ENCODE measurements around the gene TOMM40. TPM values are rescaled to one million over a fixed set of nuclear protein-coding genes. Genes with fewer than 3 reads are reported as not detected.

TOMM40 gene
- total and polyA plus RNA-seq, 2 of the 13 experiments (the other 11 are each of a cell fraction or from before 2014, with no cell fraction given) = 72.0 to 110 TPM

DNA sequence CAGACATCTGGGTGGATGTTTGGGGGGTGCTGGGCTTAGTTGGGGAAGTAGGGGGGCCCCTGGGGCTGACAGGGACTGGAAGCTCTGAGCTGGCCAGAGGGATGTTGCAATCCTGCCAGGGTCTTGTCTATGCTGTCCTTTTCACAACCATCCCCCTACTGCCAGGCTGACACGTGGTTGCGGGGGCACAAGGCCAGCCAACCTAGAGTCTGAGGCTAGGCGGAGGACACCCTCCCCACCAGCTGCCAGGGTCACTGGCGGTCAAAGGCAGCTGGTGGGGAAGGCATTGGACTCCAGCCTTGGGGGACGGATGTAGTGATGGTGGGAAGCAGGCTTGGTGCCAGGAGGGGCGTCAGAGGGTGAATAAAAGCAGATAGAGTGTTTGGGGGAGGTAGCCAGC lies 21.8 kb downstream of the TOMM40 start (continued):
- TF ChIP-seq MAZ (IDR thresholded peaks at IDR 0.05; ENCODE audit: borderline replicate concordance, low read depth, low read length) = no peak
- peak; percentile 47; the same call in 1 of the 2 replicates for TF ChIP-seq MAZ (CRISPR knock-in tag; IDR thresholded peaks at IDR 0.05; ENCODE audit: low read depth)
- TF ChIP-seq, protein P1, sequence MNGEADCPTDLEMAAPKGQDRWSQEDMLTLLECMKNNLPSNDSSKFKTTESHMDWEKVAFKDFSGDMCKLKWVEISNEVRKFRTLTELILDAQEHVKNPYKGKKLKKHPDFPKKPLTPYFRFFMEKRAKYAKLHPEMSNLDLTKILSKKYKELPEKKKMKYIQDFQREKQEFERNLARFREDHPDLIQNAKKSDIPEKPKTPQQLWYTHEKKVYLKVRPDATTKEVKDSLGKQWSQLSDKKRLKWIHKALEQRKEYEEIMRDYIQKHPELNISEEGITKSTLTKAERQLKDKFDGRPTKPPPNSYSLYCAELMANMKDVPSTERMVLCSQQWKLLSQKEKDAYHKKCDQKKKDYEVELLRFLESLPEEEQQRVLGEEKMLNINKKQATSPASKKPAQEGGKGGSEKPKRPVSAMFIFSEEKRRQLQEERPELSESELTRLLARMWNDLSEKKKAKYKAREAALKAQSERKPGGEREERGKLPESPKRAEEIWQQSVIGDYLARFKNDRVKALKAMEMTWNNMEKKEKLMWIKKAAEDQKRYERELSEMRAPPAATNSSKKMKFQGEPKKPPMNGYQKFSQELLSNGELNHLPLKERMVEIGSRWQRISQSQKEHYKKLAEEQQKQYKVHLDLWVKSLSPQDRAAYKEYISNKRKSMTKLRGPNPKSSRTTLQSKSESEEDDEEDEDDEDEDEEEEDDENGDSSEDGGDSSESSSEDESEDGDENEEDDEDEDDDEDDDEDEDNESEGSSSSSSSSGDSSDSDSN (CRISPR knock-in tag; IDR thresholded peaks at IDR 0.05) = peak; percentile 31; the same call in 1 of the 2 replicates
- TF ChIP-seq PLSCR1 (CRISPR knock-in tag; IDR thresholded peaks at IDR 0.05; ENCODE audit: borderline replicate concordance) = no peak
- 0 out of 2 replicates have a peak, but pooled peaks have one; percentile 26 for TF ChIP-seq HOMEZ (CRISPR knock-in tag; IDR thresholded peaks at IDR 0.05; ENCODE audit: low read depth)
- no peak for TF ChIP-seq ZNF775 (CRISPR knock-in tag; IDR thresholded peaks at IDR 0.05; ENCODE audit: borderline replicate concordance)
- no peak for TF ChIP-seq SAFB2 (CRISPR knock-in tag; IDR thresholded peaks at IDR 0.05; ENCODE audit: borderline replicate concordance, low read depth)
- TF ChIP-seq, protein P2, sequence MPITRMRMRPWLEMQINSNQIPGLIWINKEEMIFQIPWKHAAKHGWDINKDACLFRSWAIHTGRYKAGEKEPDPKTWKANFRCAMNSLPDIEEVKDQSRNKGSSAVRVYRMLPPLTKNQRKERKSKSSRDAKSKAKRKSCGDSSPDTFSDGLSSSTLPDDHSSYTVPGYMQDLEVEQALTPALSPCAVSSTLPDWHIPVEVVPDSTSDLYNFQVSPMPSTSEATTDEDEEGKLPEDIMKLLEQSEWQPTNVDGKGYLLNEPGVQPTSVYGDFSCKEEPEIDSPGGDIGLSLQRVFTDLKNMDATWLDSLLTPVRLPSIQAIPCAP (CRISPR knock-in tag; IDR thresholded peaks at IDR 0.05; ENCODE audit: low read depth) = no peak
- TF ChIP-seq MAFK (conservative IDR thresholded peaks at IDR 0.05 in 1 of 2, IDR thresholded peaks at IDR 0.05 in 1 of 2; ENCODE audit: low read length in 2 of 2) = no peak
- TF ChIP-seq, protein P3, sequence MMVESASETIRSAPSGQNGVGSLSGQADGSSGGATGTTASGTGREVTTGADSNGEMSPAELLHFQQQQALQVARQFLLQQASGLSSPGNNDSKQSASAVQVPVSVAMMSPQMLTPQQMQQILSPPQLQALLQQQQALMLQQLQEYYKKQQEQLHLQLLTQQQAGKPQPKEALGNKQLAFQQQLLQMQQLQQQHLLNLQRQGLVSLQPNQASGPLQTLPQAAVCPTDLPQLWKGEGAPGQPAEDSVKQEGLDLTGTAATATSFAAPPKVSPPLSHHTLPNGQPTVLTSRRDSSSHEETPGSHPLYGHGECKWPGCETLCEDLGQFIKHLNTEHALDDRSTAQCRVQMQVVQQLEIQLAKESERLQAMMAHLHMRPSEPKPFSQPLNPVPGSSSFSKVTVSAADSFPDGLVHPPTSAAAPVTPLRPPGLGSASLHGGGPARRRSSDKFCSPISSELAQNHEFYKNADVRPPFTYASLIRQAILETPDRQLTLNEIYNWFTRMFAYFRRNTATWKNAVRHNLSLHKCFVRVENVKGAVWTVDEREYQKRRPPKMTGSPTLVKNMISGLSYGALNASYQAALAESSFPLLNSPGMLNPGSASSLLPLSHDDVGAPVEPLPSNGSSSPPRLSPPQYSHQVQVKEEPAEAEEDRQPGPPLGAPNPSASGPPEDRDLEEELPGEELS (CRISPR knock-in tag; IDR thresholded peaks at IDR 0.05) = no peak
- TF ChIP-seq ZNF678 (CRISPR knock-in tag; IDR thresholded peaks at IDR 0.05) = 0 out of 2 replicates have a peak, but pooled peaks have one; percentile 45
- TF ChIP-seq NFYB (CRISPR knock-in tag; IDR thresholded peaks at IDR 0.05) = no peak
- TF ChIP-seq U2AF1 (optimal IDR thresholded peaks at IDR 0.05; ENCODE audit: low read depth, low read length) = no peak
- TF ChIP-seq TFE3 (CRISPR knock-in tag; IDR thresholded peaks at IDR 0.05) = peak; percentile 95
- no peak for TF ChIP-seq ZNF720 (CRISPR knock-in tag; IDR thresholded peaks at IDR 0.05)
- 0 out of 2 replicates have a peak, but pooled peaks have one; percentile 60 for TF ChIP-seq ZNF414 (CRISPR knock-in tag; IDR thresholded peaks at IDR 0.05)
- TF ChIP-seq, protein P4, sequence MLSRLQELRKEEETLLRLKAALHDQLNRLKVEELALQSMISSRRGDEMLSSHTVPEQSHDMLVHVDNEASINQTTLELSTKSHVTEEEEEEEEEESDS (CRISPR knock-in tag; IDR thresholded peaks at IDR 0.05; ENCODE audit: borderline replicate concordance) = no peak
- TF ChIP-seq ZNF337 (CRISPR knock-in tag; IDR thresholded peaks at IDR 0.05; ENCODE audit: borderline replicate concordance, low read depth) = no peak

Data from HepG2 (cell line).